Vagina (tissue), 2 donors: ENCODE data around the gene NT5DC2.

Source experiments
- POLR2A ChIP-seq, 2 donors: fragments of 450-650 bp; IDR thresholded peaks; one replicate each; pipeline ENCODE4 v1.6.1; 2017; ENCODE audit warnings: antibody characterized with exemption in 2 of 2, mild to moderate bottlenecking in 2 of 2, moderate library complexity in 2 of 2
- POLR2AphosphoS5 ChIP-seq, 2 donors: sonication (generic); formaldehyde crosslinking; IDR thresholded peaks; one replicate each; pipeline ENCODE4 v1.9.0; 2017; ENCODE audit warnings: antibody characterized with exemption in 2 of 2, mild to moderate bottlenecking in 2 of 2, low read depth in 1 of 2; ENCODE audit not compliant: insufficient read depth in 1 of 2
- TF ChIP-seq, protein P1 (sequence below), 3 experiments: fragments of 450-650 bp in 2 of 3; fragments of 200-600 bp in 1 of 3; sonication (generic) in 1 of 3; IDR thresholded peaks; one replicate each; pipeline ENCODE4 v1.5.1; 2017 to 2019; ENCODE audit warnings: antibody characterized with exemption in 3 of 3, mild to moderate bottlenecking in 2 of 3, moderate library complexity in 2 of 3

- TF ChIP-seq POLR2AphosphoS5 (IDR thresholded peaks at IDR 0.05; ENCODE audit: insufficient read depth in 1 of 2, low read depth in 1 of 2) (no peak), POLR2A (IDR thresholded peaks at IDR 0.05) (no peak)
- TF ChIP-seq, protein P1, sequence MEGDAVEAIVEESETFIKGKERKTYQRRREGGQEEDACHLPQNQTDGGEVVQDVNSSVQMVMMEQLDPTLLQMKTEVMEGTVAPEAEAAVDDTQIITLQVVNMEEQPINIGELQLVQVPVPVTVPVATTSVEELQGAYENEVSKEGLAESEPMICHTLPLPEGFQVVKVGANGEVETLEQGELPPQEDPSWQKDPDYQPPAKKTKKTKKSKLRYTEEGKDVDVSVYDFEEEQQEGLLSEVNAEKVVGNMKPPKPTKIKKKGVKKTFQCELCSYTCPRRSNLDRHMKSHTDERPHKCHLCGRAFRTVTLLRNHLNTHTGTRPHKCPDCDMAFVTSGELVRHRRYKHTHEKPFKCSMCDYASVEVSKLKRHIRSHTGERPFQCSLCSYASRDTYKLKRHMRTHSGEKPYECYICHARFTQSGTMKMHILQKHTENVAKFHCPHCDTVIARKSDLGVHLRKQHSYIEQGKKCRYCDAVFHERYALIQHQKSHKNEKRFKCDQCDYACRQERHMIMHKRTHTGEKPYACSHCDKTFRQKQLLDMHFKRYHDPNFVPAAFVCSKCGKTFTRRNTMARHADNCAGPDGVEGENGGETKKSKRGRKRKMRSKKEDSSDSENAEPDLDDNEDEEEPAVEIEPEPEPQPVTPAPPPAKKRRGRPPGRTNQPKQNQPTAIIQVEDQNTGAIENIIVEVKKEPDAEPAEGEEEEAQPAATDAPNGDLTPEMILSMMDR (IDR thresholded peaks at IDR 0.05), result no peak
These were observed 52.6 kb downstream of the NT5DC2 start for GRCh38 chr3:52480768-52481715.
